ENCODE measurements around the gene LAPTM5. TPM values are rescaled to one million over a fixed set of nuclear protein-coding genes. Genes with fewer than 3 reads are reported as not detected.

Gene LAPTM5
- total RNA-seq, 1 experiment from 2014 or later: 1.5 TPM

DNA sequence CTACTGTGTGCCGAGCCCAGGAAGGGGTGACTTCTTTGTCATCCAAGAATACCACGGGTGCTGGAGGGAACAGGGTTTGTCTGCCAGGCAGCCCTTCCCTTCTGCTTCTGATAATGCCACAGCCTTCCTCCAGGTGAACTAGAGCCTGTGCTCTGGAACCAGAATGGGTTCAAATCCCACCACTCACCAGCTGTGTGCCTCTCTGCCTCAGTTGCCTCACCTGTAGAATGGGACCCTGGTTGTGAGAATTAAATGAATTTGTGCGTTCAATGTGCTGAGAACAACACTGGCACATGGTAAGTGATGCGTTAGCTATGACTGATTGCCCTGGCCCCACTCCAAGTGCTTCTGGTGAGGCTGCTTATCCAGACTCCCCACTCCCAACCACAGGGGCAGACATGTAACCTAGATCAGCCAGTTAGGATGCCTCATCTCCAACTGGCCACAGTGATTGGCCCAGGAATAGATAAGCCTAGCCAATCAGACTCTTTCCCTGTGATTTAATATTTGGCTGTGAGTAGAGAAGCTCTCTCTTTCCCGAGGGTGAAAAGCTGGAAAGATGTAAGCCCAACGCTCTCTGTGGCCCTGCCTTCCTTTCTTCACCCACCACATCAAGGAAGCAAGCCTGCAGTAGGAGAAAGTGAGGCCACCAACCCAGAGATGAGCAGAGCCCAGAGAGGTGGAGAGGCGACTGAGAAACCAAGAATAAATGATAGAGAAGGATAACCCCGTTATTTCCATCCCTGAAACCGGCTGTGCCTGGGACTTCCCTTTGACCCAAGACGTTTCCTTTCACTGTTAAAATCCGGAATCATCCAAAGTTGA lies 20.8 kb upstream of the LAPTM5 start:
- no TSS peak for BruUV-seq (replicated peaks)
- CTCF ChIA-PET: interaction anchor here (1.1 to 4.7 kb wide), 8 partner anchors 12 to 425 kb away, joined by 3 to 210 read pairs (median 16); partner anchors contain the start of gene MATN1

More for the DNA sequence above, 20.8 kb upstream of the LAPTM5 start:
- Histone ChIP-seq H3K9ac (ENCODE audit: low read length) (no peak overlapping the region), H3K4me3 (replicated peaks in 1 of 2; ENCODE audit: low read depth in 1 of 2, low read length in 2 of 2) (no peak overlapping the region), H3K4me1 (ENCODE audit: control insufficient read depth in 1 of 2, insufficient read depth in 2 of 2, low read length in 2 of 2) (peaks cover 7 to 31% of the 10 kb centered on the region in 2 experiments; a peak in 3 of 4 replicates), H4K20me1 (ENCODE audit: insufficient read depth) (no peaks in the 10 kb centered on the region), H3K27ac (ENCODE audit: low read depth, low read length) (no peak overlapping the region), H3K27me3 (ENCODE audit: insufficient read depth, low read length) (no peaks in the 10 kb centered on the region), H3K9me2 (ENCODE audit: insufficient read depth) (no peaks in the 10 kb centered on the region), H3K79me2 (ENCODE audit: insufficient read depth, low read length) (no peaks in the 10 kb centered on the region), H3K4me2 (ENCODE audit: low read length) (no peak overlapping the region), H3K9me3 (ENCODE audit: control insufficient read depth in 1 of 2, insufficient read depth in 1 of 2, low read depth in 1 of 2, low read length in 2 of 2) (no peaks in the 10 kb centered on the region), H2AFZ (ENCODE audit: low read depth, low read length, poor library complexity, severe bottlenecking) (no peak overlapping the region), H3K36me3 (ENCODE audit: control insufficient read depth in 1 of 2, insufficient read depth in 2 of 2, low read length in 2 of 2) (no peaks in the 10 kb centered on the region)
- RAD21 ChIA-PET (ENCODE audit: low non-redundant PET in 1 of 2, low total read pairs in 2 of 2, uncharacterized antibody in 2 of 2, unreplicated experiment in 2 of 2): interaction anchor here (1.9 to 3.4 kb wide), 3 partner anchors 59 to 133 kb away, joined by 10 to 39 read pairs (median 35); no protein-coding TSS in a partner anchor
- intact Hi-C loops (cut with micrococcal nuclease): no loop called here
- TF ChIP-seq SIN3A (IDR thresholded peaks at IDR 0.05; ENCODE audit: low read depth) (no peak), SRF (IDR thresholded peaks at IDR 0.05; ENCODE audit: low read depth) (no peak), POLR2AphosphoS5 (IDR thresholded peaks at IDR 0.05; ENCODE audit: low read depth, low read length) (no peak), CEBPB (IDR thresholded peaks at IDR 0.05; ENCODE audit: low read depth) (no peak), FOSL1 (IDR thresholded peaks at IDR 0.05; ENCODE audit: low read depth) (no peak), RAD21 (IDR thresholded peaks at IDR 0.05; ENCODE audit: low read depth) (no peak), ELF1 (IDR thresholded peaks at IDR 0.05; ENCODE audit: borderline replicate concordance, low read depth) (no peak), CBX3 (IDR thresholded peaks at IDR 0.05; ENCODE audit: low read depth) (no peak), POLR2A (IDR thresholded peaks at IDR 0.05; ENCODE audit: borderline replicate concordance, extremely low read depth, insufficient read depth, insufficient read length) (no peak), MAX (IDR thresholded peaks at IDR 0.05) (no peak), YY1 (IDR thresholded peaks at IDR 0.05; ENCODE audit: extremely low read depth, insufficient replicate concordance, low read depth, low read length) (no peak), ZFX (IDR thresholded peaks at IDR 0.05) (no peak)
- TF ChIP-seq, protein P1, sequence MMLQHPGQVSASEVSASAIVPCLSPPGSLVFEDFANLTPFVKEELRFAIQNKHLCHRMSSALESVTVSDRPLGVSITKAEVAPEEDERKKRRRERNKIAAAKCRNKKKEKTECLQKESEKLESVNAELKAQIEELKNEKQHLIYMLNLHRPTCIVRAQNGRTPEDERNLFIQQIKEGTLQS (IDR thresholded peaks at IDR 0.05): no peak
- TF ChIP-seq, protein P2, sequence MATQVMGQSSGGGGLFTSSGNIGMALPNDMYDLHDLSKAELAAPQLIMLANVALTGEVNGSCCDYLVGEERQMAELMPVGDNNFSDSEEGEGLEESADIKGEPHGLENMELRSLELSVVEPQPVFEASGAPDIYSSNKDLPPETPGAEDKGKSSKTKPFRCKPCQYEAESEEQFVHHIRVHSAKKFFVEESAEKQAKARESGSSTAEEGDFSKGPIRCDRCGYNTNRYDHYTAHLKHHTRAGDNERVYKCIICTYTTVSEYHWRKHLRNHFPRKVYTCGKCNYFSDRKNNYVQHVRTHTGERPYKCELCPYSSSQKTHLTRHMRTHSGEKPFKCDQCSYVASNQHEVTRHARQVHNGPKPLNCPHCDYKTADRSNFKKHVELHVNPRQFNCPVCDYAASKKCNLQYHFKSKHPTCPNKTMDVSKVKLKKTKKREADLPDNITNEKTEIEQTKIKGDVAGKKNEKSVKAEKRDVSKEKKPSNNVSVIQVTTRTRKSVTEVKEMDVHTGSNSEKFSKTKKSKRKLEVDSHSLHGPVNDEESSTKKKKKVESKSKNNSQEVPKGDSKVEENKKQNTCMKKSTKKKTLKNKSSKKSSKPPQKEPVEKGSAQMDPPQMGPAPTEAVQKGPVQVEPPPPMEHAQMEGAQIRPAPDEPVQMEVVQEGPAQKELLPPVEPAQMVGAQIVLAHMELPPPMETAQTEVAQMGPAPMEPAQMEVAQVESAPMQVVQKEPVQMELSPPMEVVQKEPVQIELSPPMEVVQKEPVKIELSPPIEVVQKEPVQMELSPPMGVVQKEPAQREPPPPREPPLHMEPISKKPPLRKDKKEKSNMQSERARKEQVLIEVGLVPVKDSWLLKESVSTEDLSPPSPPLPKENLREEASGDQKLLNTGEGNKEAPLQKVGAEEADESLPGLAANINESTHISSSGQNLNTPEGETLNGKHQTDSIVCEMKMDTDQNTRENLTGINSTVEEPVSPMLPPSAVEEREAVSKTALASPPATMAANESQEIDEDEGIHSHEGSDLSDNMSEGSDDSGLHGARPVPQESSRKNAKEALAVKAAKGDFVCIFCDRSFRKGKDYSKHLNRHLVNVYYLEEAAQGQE (IDR thresholded peaks at IDR 0.05; ENCODE audit: low read depth): no peak
- TF ChIP-seq, protein P3, sequence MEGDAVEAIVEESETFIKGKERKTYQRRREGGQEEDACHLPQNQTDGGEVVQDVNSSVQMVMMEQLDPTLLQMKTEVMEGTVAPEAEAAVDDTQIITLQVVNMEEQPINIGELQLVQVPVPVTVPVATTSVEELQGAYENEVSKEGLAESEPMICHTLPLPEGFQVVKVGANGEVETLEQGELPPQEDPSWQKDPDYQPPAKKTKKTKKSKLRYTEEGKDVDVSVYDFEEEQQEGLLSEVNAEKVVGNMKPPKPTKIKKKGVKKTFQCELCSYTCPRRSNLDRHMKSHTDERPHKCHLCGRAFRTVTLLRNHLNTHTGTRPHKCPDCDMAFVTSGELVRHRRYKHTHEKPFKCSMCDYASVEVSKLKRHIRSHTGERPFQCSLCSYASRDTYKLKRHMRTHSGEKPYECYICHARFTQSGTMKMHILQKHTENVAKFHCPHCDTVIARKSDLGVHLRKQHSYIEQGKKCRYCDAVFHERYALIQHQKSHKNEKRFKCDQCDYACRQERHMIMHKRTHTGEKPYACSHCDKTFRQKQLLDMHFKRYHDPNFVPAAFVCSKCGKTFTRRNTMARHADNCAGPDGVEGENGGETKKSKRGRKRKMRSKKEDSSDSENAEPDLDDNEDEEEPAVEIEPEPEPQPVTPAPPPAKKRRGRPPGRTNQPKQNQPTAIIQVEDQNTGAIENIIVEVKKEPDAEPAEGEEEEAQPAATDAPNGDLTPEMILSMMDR (IDR thresholded peaks at IDR 0.05 in 2 of 3, conservative IDR thresholded peaks at IDR 0.05 in 1 of 3; ENCODE audit: borderline replicate concordance in 1 of 3, insufficient read depth in 1 of 3, low read depth in 2 of 3, low read length in 2 of 3): no peak
- DNase-seq (ENCODE audit: low read depth, low spot score) (no peak), ATAC-seq (peak; percentile 21; the same call in 1 of the 2 replicates)
- POLR2A ChIA-PET: interaction anchor here (3.2 kb wide), 1 partner anchor 59 kb away, joined by 43 read pairs; no protein-coding TSS in a partner anchor

All from HCT116 (cell line).